BLaER1 (cell line): ENCODE results near the gene PPP1R3A.

Experiments
- H3K27ac ChIP-seq: shearing (Covaris generic); formaldehyde crosslinking; 2 replicates; pipeline ENCODE4 v1.8.1; 2022
- H3K27me3 ChIP-seq: shearing (Covaris generic); formaldehyde crosslinking; 2 replicates; pipeline ENCODE4 v1.8.1; 2022
- H3K36me3 ChIP-seq: shearing (Covaris generic); formaldehyde crosslinking; 2 replicates; pipeline ENCODE4 v1.8.1; 2022
- H3K4me1 ChIP-seq: shearing (Covaris generic); formaldehyde crosslinking; 2 replicates; pipeline ENCODE4 v1.8.1; 2022
- H3K4me2 ChIP-seq: shearing (Covaris generic); formaldehyde crosslinking; 2 replicates; pipeline ENCODE4 v1.8.1; 2022
- H3K4me3 ChIP-seq: shearing (Covaris generic); formaldehyde crosslinking; 2 replicates; pipeline ENCODE4 v1.8.1; 2022
- H3K9ac ChIP-seq: shearing (Covaris generic); formaldehyde crosslinking; 2 replicates; pipeline ENCODE4 v1.8.1; 2022
- H3K9me3 ChIP-seq: shearing (Covaris generic); formaldehyde crosslinking; 2 replicates; pipeline ENCODE4 v1.8.1; 2022
- H4K20me1 ChIP-seq: shearing (Covaris generic); formaldehyde crosslinking; 2 replicates; pipeline ENCODE4 v1.8.1; 2022
- Cebpa-rat ChIP-seq: shearing (Covaris generic); IDR thresholded peaks from 2 replicates; pipeline ENCODE4 v1.8.1; 2022

The PPP1R3A gene

GRCh38 chr7:113928112-113928511, 9.3 kb upstream of the PPP1R3A start:
- no peaks in the 10 kb centered on the region for H3K4me1 ChIP-seq
- H3K27ac ChIP-seq = no peak overlapping the region
- H4K20me1 ChIP-seq = no peaks in the 10 kb centered on the region
- no peaks in the 10 kb centered on the region for H3K27me3 ChIP-seq
- no peak overlapping the region for H3K9ac ChIP-seq
- H3K9me3 ChIP-seq = peaks cover 20% of the 10 kb centered on the region
- H3K4me2 ChIP-seq = no peak overlapping the region
- no peaks in the 10 kb centered on the region for H3K36me3 ChIP-seq
- H3K4me3 ChIP-seq = no peak overlapping the region
- no peak for TF ChIP-seq Cebpa-rat

- Histone ChIP-seq H3K36me3 (no peaks in the 10 kb centered on the region), H4K20me1 (no peaks in the 10 kb centered on the region), H3K27me3 (no peaks in the 10 kb centered on the region), H3K27ac (no peak overlapping the region), H3K4me3 (no peak overlapping the region), H3K9ac (no peak overlapping the region), H3K4me2 (no peak overlapping the region), H3K9me3 (no peaks in the 10 kb centered on the region), H3K4me1 (no peaks in the 10 kb centered on the region)
- no peak for TF ChIP-seq Cebpa-rat
Observed at GRCh38 chr7:113922049-113922448, 3.2 kb upstream of the PPP1R3A start.

GRCh38 chr7:113921363-113921762, 2.6 kb upstream of the PPP1R3A start:
- Histone ChIP-seq H3K27ac (no peak overlapping the region), H3K27me3 (no peaks in the 10 kb centered on the region), H3K9ac (no peak overlapping the region), H4K20me1 (no peaks in the 10 kb centered on the region), H3K36me3 (no peaks in the 10 kb centered on the region), H3K4me1 (no peaks in the 10 kb centered on the region), H3K9me3 (no peaks in the 10 kb centered on the region), H3K4me3 (no peak overlapping the region), H3K4me2 (no peak overlapping the region)
- no peak for TF ChIP-seq Cebpa-rat

- Histone ChIP-seq H3K4me2 (no peak overlapping the region), H3K36me3 (no peaks in the 10 kb centered on the region), H3K27me3 (no peaks in the 10 kb centered on the region), H3K9ac (no peak overlapping the region), H3K9me3 (no peaks in the 10 kb centered on the region), H3K4me1 (no peaks in the 10 kb centered on the region), H4K20me1 (no peaks in the 10 kb centered on the region), H3K4me3 (no peak overlapping the region), H3K27ac (no peak overlapping the region)
- TF ChIP-seq Cebpa-rat = no peak
Observed at GRCh38 chr7:113917840-113918239, 969 bp downstream of the PPP1R3A start.

- no peaks in the 10 kb centered on the region for H3K27me3 ChIP-seq
- no peak for TF ChIP-seq Cebpa-rat
- H3K4me2 ChIP-seq = no peak overlapping the region
- H3K9ac ChIP-seq = no peak overlapping the region
- H3K9me3 ChIP-seq = no peaks in the 10 kb centered on the region
- no peak overlapping the region for H3K4me3 ChIP-seq
- H3K36me3 ChIP-seq = no peaks in the 10 kb centered on the region
- H4K20me1 ChIP-seq = no peaks in the 10 kb centered on the region
- no peak overlapping the region for H3K27ac ChIP-seq
- H3K4me1 ChIP-seq = no peaks in the 10 kb centered on the region
Observed at GRCh38 chr7:113915956-113916355, 2.9 kb downstream of the PPP1R3A start.

GRCh38 chr7:113912876-113913275, 5.9 kb downstream of the PPP1R3A start:
- no peaks in the 10 kb centered on the region for H3K36me3 ChIP-seq
- H3K4me3 ChIP-seq = no peak overlapping the region
- no peak for TF ChIP-seq Cebpa-rat
- no peaks in the 10 kb centered on the region for H3K9me3 ChIP-seq
- no peak overlapping the region for H3K4me2 ChIP-seq
- H3K27me3 ChIP-seq = no peaks in the 10 kb centered on the region
- no peak overlapping the region for H3K9ac ChIP-seq
- H3K4me1 ChIP-seq = no peaks in the 10 kb centered on the region
- H3K27ac ChIP-seq = no peak overlapping the region
- no peaks in the 10 kb centered on the region for H4K20me1 ChIP-seq

- H3K9ac ChIP-seq = no peak overlapping the region
- no peaks in the 10 kb centered on the region for H3K36me3 ChIP-seq
- H3K27ac ChIP-seq = no peak overlapping the region
- H3K4me1 ChIP-seq = no peaks in the 10 kb centered on the region
- no peak overlapping the region for H3K4me3 ChIP-seq
- no peaks in the 10 kb centered on the region for H3K27me3 ChIP-seq
- no peak for TF ChIP-seq Cebpa-rat
- H3K9me3 ChIP-seq = no peaks in the 10 kb centered on the region
- H4K20me1 ChIP-seq = no peaks in the 10 kb centered on the region
- H3K4me2 ChIP-seq = no peak overlapping the region
Observed at GRCh38 chr7:113907617-113908016, 11.2 kb downstream of the PPP1R3A start.

GRCh38 chr7:113904521-113904920, 14.3 kb downstream of the PPP1R3A start:
- H3K27ac ChIP-seq = no peak overlapping the region
- no peak for TF ChIP-seq Cebpa-rat
- no peak overlapping the region for H3K4me3 ChIP-seq
- H4K20me1 ChIP-seq = no peaks in the 10 kb centered on the region
- no peaks in the 10 kb centered on the region for H3K27me3 ChIP-seq
- H3K9ac ChIP-seq = no peak overlapping the region
- H3K36me3 ChIP-seq = no peaks in the 10 kb centered on the region
- H3K9me3 ChIP-seq = no peaks in the 10 kb centered on the region
- H3K4me2 ChIP-seq = no peak overlapping the region
- no peaks in the 10 kb centered on the region for H3K4me1 ChIP-seq

GRCh38 chr7:113892818-113893217, 26.0 kb downstream of the PPP1R3A start:
- no peaks in the 10 kb centered on the region for H3K4me1 ChIP-seq
- H3K9me3 ChIP-seq = no peaks in the 10 kb centered on the region
- no peak overlapping the region for H3K4me2 ChIP-seq
- no peak overlapping the region for H3K4me3 ChIP-seq
- no peaks in the 10 kb centered on the region for H3K27me3 ChIP-seq
- no peak for TF ChIP-seq Cebpa-rat
- no peaks in the 10 kb centered on the region for H3K36me3 ChIP-seq
- no peak overlapping the region for H3K27ac ChIP-seq
- no peak overlapping the region for H3K9ac ChIP-seq
- no peaks in the 10 kb centered on the region for H4K20me1 ChIP-seq

- no peaks in the 10 kb centered on the region for H3K27me3 ChIP-seq
Observed at GRCh38 chr7:113891828-113892227, 27.0 kb downstream of the PPP1R3A start.

GRCh38 chr7:113891031-113891350, 27.8 kb downstream of the PPP1R3A start:
- Histone ChIP-seq H3K9me3 (0 out of 2 replicates have a peak, but pooled peaks cover 4% of the 10 kb centered on the region), H3K36me3 (no peaks in the 10 kb centered on the region), H3K4me3 (no peak overlapping the region), H3K4me1 (no peaks in the 10 kb centered on the region), H3K9ac (no peak overlapping the region), H3K4me2 (no peak overlapping the region), H3K27ac (no peak overlapping the region), H4K20me1 (no peaks in the 10 kb centered on the region), H3K27me3 (no peaks in the 10 kb centered on the region)
- TF ChIP-seq Cebpa-rat = no peak

More at GRCh38 chr7:113891828-113892227, 27.0 kb downstream of the PPP1R3A start:
- H3K27ac ChIP-seq = no peak overlapping the region
- H3K36me3 ChIP-seq = no peaks in the 10 kb centered on the region
- no peaks in the 10 kb centered on the region for H3K4me1 ChIP-seq
- H3K9me3 ChIP-seq = no peaks in the 10 kb centered on the region
- no peak for TF ChIP-seq Cebpa-rat
- no peak overlapping the region for H3K9ac ChIP-seq
- H3K4me3 ChIP-seq = no peak overlapping the region
- no peak overlapping the region for H3K4me2 ChIP-seq
- H4K20me1 ChIP-seq = no peaks in the 10 kb centered on the region
